Body of pancreas (tissue), 4 donors: ENCODE measurements around the gene MYL3.

Experiments used
- POLR2A ChIP-seq, 3 donors: fragments of 450-650 bp; IDR thresholded peaks; one replicate each; pipeline ENCODE4 v1.6.1; 2016; ENCODE audit warnings: antibody characterized with exemption in 3 of 3, mild to moderate bottlenecking in 2 of 3
- TF ChIP-seq, protein P1 (sequence below), 7 experiments: fragments of 450-650 bp in 4 of 7; fragments of 200-600 bp in 3 of 7; sonication (generic) in 3 of 7; IDR thresholded peaks; one replicate each; pipeline ENCODE4 v1.5.1; 2016 to 2019; ENCODE audit warnings: antibody characterized with exemption in 7 of 7

DNA sequence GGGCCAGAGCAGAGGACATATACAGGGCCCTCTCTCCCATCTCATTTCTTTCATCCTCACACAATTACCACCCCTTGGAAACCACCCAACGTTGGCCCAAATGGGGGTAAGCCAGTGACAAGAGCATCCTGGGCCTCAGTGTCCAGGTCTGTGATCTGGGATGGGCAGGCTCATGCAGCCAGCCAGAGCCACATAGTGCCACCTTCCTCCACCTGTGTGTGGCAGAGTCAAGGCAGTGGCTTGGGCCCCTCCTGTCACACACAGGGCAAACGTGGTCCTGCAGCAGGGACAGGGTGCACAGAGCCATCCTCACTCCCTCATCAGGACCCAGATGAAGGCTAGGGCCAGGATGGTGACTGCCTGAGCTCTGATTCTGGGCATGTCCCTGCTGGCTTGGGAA is 2.3 kb upstream of the MYL3 start:
- TF ChIP-seq, protein P1, sequence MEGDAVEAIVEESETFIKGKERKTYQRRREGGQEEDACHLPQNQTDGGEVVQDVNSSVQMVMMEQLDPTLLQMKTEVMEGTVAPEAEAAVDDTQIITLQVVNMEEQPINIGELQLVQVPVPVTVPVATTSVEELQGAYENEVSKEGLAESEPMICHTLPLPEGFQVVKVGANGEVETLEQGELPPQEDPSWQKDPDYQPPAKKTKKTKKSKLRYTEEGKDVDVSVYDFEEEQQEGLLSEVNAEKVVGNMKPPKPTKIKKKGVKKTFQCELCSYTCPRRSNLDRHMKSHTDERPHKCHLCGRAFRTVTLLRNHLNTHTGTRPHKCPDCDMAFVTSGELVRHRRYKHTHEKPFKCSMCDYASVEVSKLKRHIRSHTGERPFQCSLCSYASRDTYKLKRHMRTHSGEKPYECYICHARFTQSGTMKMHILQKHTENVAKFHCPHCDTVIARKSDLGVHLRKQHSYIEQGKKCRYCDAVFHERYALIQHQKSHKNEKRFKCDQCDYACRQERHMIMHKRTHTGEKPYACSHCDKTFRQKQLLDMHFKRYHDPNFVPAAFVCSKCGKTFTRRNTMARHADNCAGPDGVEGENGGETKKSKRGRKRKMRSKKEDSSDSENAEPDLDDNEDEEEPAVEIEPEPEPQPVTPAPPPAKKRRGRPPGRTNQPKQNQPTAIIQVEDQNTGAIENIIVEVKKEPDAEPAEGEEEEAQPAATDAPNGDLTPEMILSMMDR (IDR thresholded peaks at IDR 0.05), result no peak
- no peak for TF ChIP-seq POLR2A (IDR thresholded peaks at IDR 0.05)
